GM19099 (cell line): ENCODE data around the gene PPIL4.

Source experiments
- POLR2A ChIP-seq: IDR thresholded peaks from 3 replicates; pipeline ENCODE4 v1.6.1; 2011; ENCODE audit warnings: low read depth; ENCODE audit not compliant: insufficient read length; ENCODE audit errors: extremely low read depth

PPIL4 gene

DNA sequence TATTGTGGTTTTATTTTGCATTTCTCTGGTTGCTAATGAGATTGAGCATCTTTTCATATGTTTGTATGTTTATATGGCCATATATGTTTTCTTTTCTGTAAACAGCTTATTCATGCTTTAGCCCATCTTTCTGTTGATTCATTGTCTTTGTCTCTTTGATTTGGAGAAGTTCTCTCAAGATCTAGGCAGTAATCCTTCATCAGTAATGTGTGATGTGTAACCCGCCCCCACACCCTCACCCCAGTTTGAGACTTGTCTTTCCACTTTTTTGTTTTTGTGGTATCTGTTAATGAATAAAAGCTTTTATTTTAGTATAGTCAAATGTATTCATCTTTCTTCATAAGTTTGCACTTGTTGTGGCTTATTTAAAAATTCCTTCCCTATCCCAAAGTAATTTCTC lies 87.0 kb downstream of the PPIL4 start:
- TF ChIP-seq POLR2A, result no peak

DNA sequence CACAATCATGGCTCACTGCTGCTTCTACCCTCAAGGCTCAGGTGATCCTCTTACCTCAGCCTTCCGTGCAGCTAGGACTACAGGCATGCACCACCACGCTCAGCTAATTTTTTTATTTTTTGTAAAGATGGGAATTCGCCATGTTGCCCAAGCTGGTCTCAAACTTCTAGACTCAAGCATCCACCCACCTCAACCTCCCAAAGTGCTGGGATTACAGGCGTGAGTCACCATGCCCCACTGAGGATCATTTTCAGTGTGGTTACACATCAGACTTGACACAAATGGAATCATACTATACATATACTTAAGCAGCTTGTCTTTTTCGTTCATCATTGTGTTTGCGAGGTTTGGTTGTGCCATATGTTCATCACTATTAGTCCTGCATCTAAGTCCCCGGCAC lies 87.6 kb downstream of the PPIL4 start:
- TF ChIP-seq POLR2A, result no peak

DNA sequence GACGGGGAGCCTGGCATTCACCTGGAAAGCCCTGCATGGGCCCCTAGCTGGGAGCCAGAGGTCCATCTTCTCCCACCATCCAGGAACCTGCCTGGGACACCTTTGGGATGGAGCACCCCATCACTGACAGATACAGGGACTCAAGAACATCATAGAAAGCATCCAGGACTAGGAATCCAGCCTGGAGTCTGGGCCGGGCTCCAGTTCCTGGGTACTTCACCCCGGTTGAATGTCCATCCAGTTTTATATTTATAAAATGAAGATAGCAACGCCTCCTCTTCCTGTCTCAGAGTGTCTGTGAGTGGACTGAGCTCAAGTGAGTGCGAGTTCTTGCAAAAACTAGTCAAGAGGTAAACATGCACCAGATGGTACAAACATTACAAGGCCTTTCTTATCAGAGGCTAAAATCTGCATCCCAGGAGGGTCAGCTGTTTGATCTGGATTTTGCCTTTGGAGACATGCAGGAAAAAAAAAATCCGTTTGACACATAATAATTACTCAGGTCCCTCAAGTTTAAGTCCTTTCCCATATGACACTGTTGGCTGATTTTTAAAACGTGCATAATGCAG lies 88.4 kb downstream of the PPIL4 start:
- TF ChIP-seq POLR2A, result no peak

DNA sequence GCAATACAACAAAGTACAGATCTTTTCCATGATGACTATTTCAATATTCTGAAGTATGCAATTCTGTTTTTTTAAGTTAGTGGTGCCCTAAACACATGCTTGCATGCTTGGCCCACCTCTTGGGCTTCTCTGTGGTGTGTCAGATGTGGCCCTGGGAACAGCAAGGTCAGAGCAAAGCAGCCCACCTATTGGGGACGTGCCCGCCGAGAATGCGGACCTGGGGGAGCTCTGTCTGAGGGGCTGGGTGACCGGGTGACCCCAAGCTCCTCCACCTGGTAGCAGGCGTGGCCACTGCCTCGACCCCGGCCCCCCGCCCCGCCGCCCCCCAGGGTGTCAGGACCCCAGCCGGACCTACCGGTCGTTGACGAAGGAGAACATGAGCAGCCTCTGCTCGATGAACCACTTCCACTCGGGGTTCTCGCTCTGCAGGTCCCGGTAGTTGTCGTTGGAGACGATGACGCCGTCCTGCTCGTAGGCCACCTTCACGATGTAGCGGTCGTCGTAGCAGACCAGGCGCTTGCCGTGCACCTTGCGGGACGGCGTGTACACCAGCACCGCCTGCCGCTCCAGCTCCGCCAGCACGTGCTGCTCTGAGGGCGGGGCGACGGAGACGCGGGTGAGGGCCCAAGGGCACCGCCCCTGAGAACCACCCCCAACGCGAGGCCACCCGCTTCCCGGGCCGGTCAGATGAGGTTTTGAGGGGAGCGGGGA lies 89.4 kb downstream of the PPIL4 start:
- no peak for TF ChIP-seq POLR2A

DNA sequence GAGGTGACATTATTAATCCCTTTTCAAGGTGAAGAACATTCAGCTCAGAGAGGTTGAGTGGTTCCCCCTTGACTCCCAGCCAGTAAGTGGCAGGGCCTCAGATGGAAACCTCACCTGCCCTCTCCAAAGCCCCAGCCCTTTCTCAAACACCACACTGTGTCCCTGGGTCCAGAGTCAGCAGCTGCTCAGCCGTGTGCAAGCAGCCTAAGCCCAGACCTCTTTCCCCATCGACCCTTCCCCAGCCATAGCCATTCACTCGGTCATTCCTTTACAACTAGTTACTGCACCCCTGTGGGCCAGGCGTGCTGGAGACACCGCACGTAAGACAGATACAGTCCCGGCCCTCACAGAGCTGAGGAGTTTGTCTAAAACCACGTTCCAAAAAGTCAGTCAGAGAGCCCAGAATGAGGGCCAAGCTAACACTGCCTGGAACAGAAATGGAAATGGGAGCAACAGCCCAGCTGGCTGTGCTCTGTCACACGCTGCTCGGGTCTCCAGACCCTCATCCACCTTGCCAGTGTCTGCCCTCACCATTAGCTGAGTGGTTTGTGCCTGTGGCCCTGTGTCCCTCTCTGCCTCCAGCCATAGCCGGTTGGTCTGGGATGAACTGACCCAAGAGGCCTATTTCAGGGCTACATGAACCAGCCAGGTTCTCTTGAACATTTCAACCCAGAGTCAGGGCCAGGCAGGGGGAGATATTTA lies 90.7 kb downstream of the PPIL4 start:
- TF ChIP-seq POLR2A, result no peak
